GM21619 (cell line): Measurements from ENCODE around the gene CTIF.

Experiments used
- ATAC-seq: cut with Tn5 transposase; IDR thresholded peaks from one replicate; pipeline ENCODE4 v1.9.1; 2021; ENCODE audit not compliant: unreplicated experiment

Gene CTIF

DNA sequence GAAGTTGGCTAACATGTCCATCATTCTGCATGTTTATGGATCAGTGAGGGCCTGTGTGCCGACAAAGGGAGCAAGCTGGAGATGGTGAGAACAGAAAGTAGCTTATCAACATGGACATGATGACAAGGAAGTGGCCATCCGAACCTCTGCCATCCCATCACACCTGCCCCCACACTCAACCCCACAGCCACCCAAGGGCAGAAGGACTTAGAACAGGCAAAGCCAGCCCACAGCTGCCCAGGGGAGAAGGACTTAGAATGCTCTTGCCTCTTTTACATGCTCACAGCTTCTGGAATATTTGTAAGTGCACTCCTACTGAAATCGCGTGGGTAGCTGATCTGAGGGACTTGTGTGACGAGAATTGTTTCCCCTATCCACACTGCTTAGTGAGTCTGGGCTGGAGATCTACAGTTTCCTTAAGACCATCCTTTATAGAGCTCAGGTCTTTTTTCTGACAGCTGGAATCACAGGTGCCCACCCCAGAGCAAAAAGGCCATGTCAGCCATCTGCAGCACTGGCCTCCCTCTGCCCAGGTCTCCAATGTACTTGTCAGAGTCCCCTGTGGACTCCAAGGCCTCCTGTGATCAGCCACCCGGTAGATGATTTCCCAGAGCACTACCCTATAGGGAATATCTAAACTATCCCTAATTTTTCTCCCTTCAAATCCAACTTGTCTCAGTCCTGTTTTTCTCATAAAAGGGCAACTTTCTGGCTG is 257.8 kb downstream of the CTIF start:
- ATAC-seq: no peak

DNA sequence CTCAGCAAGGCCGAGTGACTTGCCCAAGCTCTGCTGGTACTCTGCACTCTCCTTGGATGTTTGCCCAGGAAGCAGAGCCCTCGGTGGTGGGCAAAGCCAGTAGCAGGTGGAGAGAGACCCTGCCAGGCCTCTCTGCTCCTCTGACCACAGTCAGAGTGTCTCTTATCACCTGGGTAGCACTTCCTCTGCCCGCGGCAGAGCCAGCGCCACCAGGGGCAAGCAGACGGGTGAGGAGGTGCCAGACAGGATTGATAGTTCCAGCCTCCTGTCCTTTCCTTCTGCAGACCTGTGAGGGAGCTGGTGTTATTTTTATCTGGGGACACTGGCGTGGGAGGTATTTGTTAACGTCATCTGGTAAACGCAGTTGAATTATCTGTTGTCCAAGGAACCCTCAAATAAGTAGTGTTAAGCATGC is 259.0 kb downstream of the CTIF start:
- no peak for ATAC-seq

DNA sequence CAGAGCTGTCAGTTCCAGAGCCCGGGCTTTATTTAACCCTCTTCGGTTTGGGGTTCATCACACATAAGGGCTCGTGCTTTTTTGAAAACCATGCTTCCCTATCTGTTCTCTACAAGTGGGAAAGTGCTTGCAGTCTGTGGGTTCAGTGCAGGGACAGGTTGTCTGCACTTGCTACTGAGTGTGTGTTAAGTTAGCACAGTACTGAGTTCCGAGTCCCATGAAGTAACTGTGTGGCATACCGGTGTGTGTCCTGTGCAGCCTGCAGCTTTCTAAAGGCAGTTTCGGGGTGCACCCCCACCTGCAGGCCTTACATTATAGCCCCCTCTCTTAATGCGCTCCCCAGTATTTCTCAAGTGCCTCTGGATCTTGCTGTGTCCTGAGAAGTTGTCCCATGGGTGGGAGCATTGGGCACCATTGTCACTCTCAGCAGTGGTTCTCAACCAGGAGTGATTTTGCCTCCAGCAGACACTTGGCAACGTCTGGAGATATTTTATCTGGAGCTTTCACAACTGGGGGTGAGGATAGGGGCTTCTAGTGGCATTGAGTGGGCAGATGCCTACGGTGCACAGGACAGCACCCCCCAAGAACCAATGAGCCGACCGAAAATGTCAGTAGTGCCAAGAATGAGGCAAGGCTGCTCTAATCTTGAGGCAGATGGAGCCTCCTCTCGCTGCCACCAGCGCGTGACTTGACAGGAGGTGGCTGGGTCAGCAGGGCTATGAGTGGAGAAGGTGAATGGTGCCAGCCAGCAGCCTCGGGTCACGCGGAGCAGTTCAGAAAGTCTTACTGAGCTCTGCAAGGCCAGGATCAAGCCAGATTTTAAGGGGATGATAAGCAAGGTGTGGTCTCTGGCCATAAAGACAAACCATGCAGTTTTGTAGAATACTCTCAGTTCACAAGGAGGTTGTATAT is 259.8 kb downstream of the CTIF start:
- ATAC-seq: no peak

DNA sequence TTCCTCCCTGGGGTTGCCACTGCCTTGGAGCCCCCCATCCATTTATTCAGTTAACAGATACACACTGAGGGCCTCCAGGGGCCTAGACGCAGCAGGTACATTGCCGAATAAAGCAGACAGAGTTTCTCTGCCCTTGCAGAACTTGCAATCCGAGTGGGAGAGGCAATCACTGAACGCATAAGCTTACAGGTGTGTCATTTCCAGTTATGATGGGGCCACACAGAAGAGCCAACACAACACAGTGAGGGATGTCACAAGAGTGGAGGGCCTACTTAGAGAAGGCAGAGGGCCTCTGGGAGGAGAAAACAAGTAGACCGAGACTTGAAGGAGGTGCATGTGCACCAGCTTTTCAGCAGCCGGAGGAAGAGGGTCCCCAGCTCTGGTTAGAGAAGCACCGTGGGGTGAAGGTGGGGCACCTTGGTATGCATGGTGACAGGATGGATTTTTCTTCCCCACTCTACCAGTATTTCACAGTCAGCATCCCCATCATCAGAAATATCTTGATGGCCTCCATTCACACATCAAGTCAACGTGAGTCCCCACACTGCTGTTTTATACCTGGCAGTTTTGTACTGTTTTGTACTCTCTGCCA is 261.0 kb downstream of the CTIF start:
- no peak for ATAC-seq

DNA sequence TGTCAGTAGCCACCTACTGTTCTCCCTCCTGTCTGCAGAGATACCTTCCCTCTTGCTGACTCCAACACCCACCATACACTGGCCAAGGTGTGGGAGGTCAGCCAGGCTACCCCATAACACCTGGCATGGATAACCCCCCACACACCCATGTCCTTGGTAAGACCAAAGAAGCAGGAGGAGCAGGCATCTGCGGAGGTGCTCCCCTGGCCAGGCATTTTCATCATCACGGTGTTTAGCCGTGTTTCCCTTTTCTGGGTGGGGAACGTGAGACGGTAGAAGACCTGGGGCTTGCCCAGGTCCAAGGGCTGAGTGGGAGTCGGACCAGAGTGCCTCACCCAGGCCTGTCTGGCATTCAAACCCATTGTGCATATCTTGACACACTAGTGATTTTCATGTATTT is 261.6 kb downstream of the CTIF start:
- no peak for ATAC-seq

DNA sequence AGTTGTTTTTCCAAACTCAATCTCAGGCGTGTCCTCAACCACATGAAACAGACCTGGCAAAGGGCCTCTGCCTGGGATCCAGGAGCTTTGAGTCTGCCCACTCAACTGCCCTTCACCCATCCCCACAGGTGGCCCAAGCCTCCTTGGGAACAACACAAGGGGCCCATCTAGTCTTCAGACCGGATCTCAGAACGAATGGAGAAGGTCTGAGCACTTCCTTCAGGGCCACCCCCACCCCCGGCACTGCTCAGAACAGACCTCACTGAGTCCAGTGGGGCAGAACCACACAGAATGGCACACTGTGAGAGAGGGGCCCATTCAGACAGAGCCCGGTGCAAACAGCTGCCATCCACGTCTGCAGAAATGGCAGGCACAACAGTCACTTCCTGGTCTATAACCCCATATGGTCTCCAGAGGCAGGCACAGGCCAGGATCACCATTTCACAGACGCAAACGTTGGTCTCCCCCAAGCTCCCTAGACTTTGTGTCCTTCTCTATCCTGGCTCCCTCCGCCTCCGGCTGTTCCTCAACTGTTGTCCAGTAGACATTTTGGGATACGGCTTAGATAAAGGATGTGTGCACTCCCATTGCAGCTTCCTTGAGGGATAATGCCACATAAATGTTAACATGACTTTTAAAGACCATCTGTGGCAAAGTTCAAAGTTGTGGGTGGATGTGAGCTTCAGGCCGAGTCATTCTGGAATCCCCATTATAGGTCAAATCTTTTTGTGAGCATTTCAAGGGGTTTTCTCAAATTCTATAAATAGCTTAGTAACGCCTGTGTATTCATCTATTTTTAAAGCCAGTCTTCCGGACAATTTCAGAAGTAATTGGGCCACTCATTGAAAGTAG is 262.3 kb downstream of the CTIF start:
- ATAC-seq: peak; percentile 66

DNA sequence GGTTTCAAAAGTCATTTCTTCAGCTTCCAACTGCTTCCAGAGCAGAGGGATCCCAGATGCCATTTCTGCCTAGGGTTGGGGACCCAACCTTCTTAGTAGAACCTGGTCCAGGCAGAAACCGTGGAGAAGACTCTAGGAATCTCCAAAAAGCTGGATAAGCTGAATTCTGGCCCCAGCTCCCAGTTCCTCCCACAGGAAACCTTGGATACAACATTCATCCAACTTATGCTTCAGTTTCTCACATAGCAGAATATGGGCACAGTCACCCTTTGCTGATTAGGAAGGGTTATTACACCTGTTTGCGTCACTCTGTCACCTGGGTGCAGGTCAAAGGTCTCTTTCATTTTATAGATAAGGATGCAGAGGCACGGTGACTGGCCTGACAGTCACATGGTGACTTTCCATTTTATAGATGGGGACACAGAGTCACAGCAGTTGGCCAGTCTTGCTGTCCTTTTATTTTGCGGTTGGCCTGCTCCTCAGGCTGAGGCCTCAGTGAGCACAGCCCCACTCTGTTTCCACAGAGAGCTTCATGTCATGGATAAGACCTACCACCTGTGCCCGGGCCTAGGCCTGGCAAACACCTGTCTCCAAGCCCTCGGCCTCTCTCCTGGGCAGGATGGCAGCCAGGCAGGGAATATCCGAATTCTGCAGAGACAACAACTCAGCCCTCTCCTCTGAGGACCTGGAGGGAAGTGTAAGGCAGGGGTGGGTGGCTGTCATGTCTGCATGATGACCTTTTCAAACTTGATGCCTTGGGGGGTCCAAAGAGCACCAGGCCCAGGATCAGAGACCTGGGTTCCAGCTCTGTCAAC is 263.1 kb downstream of the CTIF start:
- ATAC-seq: no peak

DNA sequence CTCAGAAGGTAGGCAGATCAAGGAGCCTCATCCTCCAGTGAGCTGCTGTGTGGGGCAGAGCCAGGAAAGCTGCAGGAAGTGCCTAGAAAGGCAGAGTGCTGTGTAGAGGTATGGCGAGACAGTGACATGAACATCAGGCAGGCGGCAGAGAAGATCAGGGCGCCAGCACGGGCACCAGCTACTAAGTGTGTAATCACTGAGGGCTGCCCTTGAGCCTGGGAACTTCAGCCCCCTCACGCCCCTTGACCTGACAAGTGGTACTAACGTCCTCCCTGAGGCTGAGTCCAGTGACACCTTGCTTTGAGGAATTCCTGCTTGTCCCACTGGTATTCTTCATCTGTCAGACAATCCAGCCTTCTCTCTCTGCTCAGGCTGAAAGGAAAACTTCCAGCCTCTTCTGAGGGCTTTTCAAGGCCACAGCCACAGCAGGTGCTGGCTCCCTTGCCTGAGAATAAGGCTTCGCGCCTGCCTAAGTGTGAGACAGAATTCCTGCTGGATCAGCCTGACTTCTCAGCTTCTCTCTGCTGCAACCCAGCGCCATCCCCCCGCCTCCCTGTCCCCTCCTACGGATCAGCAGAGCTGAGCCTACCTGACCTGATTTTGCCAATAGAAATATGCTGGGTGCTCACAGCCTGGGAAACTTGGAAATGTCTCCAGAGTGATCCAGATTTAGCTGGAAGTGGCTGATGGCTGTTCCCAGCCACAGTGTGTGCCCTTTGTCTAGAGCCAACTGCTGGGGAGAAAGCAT is 263.9 kb downstream of the CTIF start:
- ATAC-seq: no peak

DNA sequence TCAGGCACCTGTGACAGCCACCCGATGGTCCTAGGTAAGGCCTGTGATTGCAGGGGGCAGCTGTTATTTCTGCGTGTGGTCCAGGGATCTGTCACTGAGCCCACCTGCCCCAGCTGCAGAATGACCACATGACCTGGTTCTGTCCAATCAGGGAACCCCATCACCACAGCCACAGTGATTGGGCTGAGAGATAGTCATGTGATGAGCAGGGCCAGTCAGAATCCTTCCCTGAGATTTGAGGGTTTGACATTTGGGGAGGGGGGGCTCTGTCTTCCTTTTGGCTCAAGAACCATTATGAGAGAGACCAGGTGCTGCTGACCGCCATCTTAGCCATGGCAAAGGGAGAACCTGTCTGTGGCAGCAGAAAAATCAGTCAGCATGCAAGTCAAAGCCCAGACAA is 264.7 kb downstream of the CTIF start:
- ATAC-seq: no peak

DNA sequence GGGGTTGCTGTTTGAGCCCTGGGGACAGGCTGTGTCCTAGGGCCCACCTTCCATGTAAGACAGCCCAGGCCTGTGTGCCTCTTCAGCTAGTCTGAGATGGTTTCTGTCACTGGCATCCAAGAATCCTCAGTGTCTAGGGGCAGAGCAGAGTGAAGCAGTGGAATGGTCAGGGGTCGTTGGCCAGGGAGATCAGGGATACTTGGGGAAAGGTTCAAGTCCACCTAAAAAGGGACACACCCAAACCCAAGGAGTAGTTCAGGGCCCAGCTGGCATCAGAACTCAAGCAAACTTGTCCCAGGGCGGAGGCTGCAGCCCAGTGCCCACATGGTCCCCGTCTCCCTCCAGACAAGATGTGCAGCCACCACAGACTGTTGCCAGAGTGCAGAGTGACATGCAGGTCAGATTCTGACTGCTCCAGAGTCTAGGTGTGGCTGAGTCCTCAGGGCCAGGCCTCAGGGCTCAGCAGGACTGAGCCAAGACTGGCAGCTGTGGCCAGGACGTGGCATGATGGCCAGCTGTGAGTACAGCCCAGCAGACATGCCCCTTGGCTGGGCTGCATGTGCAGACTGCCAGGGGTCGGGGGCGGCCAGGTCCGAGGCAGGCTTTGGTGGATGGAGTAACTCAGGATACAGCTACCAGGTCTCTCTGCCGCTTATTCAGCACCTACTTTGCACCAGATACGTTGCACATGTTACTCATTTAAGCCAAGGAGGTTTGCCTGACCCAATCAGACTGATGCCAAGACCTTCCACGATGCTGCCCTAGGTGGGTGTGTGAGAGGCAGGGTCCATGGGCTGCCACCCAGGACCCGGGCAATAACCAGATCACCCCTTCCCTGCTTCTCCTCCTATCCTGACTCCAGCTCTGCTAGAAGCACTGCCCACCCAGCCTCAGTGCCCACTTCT is 265.4 kb downstream of the CTIF start:
- ATAC-seq: no peak

DNA sequence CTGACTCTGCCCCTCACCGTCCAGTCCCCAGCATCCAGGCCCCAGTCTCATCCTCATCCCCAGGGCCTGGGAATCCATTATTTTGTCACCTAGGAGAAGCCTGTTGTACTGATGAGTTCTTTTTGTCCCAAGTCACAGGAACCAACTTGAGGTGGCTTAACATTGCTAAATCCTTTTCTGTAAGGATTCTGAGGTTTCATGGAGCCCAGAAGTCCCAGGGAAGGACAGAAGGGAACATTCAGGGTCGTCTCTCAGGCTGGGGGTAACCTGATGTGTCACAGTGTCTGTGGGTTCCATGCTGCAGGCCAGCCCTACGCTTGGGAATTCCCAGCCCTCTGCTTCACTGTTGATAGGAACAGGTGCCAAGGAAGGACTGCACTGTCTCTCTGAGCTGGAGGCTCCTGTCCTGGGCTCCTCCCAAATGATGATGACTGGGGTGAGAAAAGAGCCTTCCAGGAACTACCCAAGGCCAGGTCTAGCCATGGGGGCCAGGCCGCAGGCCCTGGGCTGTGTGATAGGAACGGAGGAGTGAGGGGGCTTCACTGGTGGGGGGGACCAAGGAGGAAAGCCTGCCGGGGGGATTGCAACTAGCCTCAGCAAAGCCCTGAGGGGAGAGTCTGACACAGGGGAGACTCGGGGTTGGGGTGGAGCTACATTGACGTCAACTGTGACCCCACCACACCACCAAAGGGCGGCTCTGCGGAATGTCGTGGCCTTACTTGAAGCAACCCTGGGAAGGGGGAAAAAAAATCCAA is 266.2 kb downstream of the CTIF start:
- no peak for ATAC-seq

DNA sequence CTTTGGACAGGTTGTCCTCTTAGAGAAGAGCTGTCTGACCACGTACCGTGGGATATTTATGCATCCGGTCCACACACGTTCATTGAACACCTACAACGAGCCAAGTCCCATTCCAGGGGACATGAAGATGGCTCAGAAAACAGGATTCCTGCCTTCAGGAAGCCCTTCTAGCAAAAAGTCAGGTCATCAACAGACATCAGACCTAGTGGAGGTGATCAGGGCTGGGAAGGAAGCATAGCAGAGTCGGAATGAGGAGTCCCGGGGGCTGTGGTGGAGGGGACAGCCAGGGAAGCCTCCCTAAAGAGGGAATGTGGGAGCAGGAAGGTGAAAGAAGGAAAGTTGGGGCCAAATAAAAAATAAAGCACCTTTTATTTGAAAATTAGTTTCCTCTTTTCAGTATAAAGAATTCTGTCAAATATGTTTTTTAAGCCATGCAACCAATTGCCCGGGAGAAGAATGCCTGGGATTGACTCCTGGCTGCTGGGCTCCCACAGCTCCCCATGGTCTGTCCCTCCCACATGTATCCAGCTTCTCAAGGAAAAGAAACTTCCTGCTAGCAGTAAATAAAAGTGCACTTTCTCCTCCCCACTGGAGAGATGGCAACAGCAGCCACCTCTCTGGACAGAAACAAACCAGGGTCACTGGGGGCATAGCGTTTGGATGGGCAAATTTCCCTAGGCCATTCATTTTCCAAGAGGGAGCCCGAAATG is 267.1 kb downstream of the CTIF start:
- ATAC-seq: no peak

DNA sequence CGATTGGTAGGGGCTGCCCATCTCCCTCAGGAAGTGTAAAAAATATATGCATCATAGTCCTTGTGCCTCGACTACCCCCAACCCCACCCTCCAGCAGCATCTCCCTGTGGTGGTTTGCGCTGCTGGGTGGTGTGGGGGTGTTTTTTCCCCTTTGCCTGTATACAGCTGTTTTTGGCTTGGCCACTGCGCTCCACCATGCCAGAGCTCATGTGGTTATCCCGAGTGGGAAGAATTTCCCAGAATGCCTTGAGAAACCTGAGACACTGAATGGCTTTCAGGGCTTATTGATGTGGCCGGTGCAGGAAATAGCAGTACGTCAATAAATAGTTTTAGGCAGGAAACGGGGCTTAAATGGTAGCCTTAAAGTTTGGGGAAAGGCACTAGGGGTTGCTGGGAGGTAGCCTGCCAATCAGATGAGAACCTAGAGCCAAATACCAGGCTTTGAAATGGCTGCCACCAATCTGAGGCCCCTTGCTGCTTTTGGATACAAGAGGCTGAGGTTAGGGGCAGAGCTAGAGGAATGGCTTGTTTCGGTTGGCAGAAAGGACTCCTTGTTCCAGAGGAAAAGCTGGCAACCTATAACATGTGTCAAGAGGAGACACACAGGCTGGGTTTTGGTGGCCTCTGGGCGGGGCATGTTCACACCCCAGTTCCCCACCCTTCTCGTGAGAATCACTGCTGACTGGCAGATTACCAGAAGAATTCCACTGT is 267.9 kb downstream of the CTIF start:
- no peak for ATAC-seq

DNA sequence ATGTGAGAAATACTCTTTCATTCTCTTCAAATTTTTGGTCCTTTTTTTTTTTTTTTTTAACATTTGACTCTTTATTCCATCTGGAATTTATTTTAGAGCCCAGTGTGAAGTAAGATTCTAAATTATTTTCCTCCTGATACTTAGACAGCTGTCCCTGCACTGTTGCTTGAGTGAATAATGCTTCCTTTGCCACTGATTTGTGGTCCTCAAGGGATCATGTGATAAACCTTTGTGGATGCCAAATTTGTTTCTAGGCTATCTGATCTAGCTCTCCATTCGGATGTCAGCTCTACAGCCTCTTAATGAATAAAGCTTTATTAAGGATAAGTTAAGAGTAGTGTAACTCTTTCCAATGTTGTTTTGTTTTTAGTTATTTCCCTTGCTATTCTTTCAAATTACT is 269.6 kb downstream of the CTIF start:
- ATAC-seq: no peak

DNA sequence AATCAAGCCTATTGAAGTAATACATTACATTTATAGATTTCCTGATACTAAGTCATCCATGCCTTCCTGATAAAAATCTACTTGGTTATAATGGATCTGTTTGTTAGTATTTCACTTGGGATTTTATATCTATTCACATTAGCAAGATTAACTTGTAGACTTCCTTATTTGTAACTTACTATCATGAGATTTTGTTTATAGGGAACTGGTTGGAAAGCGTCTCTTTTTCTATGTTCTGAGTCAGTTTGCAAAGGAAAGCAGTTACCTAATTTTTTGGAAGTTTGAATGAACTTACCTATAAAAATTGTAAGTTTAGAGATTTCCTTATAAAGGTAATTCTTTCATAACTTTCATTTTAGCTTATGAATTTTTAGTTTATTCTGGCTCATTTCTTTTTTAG is 270.5 kb downstream of the CTIF start:
- ATAC-seq: no peak

DNA sequence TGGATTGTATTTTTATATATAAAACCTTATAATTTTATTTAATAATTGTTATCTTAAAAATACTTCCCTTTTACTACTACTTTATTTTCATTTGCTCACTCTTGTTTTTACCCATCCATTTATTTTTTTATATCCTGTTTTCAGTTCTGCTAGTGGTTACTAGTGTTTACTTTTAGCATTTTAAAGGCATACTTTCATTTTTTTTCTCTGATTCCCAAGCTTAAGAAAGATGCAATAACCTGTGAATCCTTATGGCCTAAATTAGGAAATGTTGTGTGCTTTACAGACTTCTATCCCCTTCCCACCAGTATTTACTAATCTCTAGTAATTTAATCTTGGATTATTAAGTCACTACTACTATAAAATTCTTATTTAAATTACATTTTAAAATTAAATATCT is 272.0 kb downstream of the CTIF start:
- ATAC-seq: no peak

DNA sequence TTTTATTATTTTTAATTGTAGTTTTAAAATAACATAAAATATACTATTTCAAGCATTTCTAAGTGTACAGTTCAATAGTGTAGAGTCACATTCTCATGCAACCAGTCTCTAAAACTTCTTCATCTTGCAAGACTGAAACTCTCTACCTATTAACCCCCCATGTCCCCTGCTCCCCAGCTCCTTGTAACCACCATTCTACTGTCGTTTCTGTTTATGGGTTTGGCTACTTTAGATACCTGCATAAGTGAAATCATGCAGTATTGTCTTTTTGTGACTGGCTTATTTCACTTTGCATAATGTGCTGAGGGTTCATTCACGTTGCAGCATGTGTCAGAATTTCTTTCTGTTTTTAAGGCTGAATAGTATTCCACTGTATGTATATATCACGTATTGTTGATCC is 272.6 kb downstream of the CTIF start:
- no peak for ATAC-seq
